ENCODE results near the gene NIFK.

DNA sequence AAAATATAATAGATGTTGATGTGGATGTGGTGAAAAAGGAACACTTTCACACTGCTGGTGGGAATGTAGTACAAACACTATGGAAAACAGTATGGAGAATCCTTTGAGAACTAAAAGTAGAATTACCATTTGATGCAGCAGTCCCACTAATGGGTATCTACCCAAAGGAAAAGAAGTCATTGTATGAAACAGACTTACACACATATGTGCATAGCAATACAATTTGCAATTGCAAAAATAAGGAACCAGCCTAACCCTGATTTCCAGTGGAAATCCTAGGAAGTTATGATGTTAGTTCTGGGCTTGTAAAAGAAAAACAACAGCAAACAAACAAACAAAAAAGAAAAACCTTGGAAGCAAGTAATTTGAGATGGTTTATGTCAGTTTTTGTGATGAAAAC, 58.8 kb downstream of the NIFK start:
- TF ChIP-seq CTCF (IDR thresholded peaks at IDR 0.05) (no peak), EZH2 (IDR thresholded peaks at IDR 0.05; ENCODE audit: borderline replicate concordance, insufficient read depth, low read depth, low read length, poor library complexity, severe bottlenecking) (no peak)
